GM21390 (cell line): Measurements from ENCODE around the gene CFAP298.
A peak's percentile ranks its signal among the peaks of the same experiment; 100 is the strongest.
"Not testable (repeated sequence)": the region's sequence is repeated elsewhere in the genome, so short reads cannot be mapped to it uniquely, and the experiment has no call there.

Source experiments
- ATAC-seq: cut with Tn5 transposase; IDR thresholded peaks from one replicate; pipeline ENCODE4 v1.9.1; 2021; ENCODE audit not compliant: unreplicated experiment

The CFAP298 gene

GRCh38 chr21:32569261-32570230, 42.6 kb downstream of the CFAP298 start:
- ATAC-seq = peak; percentile 76

DNA sequence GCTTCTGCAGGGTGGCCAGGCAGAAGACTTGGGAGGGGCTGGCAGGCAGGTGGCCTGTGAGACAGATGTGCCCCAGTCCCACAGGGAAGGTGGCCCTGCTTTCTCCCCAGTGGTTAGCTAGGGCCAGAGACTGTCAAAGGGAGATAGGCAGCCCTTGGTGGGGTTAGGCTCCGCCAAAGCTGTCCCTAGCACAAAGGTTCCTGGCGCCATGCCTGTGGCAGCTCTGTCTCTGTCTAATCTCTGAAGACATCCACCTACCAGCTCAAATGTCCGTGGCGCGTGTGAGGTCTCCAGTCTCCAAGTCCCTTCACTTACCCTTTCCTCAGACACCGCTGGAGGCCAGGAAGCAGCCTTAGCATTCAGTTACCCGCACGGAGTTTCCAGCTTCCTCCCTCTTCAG, 44.6 kb downstream of the CFAP298 start:
- no peak for ATAC-seq

GRCh38 chr21:32566741-32567389, 45.3 kb downstream of the CFAP298 start:
- ATAC-seq = no peak

GRCh38 chr21:32565856-32566465, 46.2 kb downstream of the CFAP298 start:
- ATAC-seq = no peak

DNA sequence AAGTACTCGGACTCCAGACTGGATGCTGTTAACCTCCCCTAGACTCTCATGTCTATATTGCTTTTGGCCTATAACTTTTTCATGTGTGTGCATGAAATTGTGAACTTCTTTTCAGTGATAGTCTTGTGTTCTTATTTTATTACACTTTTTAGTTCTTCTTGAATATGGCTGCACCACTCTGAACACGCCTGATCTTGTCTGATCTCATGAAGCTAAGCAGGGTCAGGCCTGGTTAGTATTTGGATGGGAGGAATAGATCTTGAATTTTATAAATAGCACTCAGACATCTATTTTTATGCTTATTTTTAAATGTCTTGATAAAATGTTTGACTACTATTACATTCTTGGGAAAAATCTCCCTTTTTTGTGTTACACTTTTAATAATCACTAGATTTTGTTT, 49.3 kb downstream of the CFAP298 start:
- no peak for ATAC-seq

- no peak for ATAC-seq
Observed at GRCh38 chr21:32562426-32562825, 49.8 kb downstream of the CFAP298 start.

- not testable (repeated sequence) for ATAC-seq
Observed at GRCh38 chr21:32561476-32561875, 50.7 kb downstream of the CFAP298 start.

DNA sequence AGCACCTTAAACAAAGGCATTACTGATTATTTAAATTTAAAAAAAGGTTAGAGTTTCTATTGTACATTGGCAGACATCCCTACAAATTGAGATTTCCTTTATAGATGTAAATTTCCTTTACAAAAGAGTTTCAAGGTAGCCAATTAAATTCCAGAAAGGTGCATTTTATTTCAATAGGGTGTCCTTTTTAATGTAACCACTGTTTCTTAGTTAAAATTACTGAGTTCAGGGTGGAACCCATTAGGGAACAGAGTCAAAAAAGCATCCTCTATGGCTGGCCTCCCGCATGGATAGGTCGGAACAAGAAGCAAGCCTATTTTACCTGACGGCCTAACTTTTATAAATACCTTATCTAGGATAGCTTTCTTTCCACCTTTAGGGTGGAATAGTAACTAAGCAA, 51.3 kb downstream of the CFAP298 start:
- ATAC-seq = no peak

DNA sequence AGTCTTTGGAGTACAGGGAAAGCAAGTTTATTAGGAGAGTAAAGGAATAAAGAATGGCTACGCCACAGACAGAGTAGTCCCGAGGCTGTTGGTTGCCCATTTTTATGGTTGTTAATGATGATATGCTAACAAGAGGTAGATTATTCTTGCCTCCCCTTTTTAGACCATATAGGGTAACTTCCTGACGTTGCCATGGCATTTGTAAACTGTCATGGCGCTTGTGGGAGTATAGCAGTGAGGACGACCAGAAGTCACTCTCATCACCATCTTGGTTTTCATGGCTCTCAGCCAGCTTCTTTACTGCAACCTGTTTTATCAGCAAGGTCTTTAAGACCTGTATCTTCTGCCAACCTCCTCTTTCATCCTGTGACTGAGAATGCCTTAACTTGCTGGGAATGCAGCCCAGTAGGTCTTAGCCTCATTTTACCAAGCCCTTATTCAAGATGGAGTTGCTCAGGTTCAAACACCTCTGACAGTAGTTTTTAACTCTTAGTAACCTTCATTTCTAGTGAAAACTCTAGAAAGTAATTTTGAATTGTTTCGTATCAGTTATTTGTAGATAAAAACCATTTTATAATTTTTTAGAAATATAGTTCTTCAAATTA, 53.1 kb downstream of the CFAP298 start:
- no peak for ATAC-seq

DNA sequence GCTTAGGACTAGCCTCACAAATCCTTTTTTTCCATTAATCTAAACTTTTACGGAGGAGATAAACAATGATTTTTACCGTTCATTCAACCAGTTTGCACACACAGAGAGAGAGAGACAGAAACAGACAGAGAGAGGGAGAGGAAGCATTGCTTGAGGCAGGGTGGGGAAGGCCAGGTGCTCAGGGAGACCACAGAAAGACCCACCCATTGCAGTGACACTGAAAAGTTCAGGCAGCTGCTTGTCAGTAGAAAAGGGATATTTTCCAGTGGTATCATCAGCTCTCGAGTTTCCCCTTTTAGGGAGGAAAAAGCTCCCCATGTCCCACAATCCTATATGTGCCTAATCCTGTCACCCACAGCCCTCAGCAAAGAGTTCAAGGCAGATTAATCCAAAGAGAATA, 54.1 kb downstream of the CFAP298 start:
- ATAC-seq = no peak

- ATAC-seq = no peak
Observed at GRCh38 chr21:32554832-32555638, 57.1 kb downstream of the CFAP298 start.

DNA sequence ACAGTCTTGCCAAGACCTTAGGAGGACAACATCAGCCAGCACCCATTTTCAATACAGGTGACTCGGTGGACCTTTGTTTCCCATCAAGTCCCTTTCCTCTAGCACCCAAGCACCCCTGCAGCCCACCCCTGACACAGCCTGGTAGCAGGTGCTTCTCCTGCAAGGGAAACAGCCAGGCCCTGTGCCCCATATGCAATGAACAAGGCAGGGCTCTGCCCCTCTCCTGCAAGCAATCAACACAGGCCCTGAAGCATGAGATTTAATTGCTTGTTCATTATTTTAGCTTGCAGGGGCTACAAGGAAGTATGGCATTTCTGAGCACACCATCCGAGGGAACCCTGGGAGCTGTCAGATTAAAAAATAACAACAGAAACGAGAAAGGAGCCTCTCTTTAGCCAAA, 62.3 kb downstream of the CFAP298 start:
- no peak for ATAC-seq

- no peak for ATAC-seq
Observed at GRCh38 chr21:32549440-32549839, 62.7 kb downstream of the CFAP298 start.
